WTC11 (cell line): ENCODE data around the gene OXSM. TPM values are rescaled to one million over a fixed set of nuclear protein-coding genes. Genes with fewer than 3 reads are reported as not detected.

Experiments
- ATAC-seq: fragments of 200-7000 bp; cut with Tn5 transposase; 2 replicates; pipeline ENCODE4 v1.10.0; 2021; ENCODE audit warnings: mild to moderate bottlenecking, moderate library complexity
- CTCF ChIA-PET: fragments of 300-600 bp; sonication (Branson Sonifier 250); formaldehyde crosslinking; loops from one replicate; lab custom pipeline; 2021; ENCODE audit warnings: antibody characterized with exemption; lab: Charles Lee
- POLR2A ChIA-PET: fragments of 350-600 bp; sonication (Branson Sonifier 250); formaldehyde crosslinking; loops from one replicate; lab custom pipeline; 2021; ENCODE audit warnings: antibody characterized with exemption; lab: Charles Lee
- DNase-seq: peaks from one replicate; pipeline ENCODE4 v3.0.0; 2021; ENCODE audit warnings: low spot score
- H3K27ac Mint-ChIP-seq: 2 replicates; pipeline ENCODE4 v1.8.0; 2021; ENCODE audit warnings: mixed read lengths
- H3K27me3 Mint-ChIP-seq: 2 replicates; pipeline ENCODE4 v1.8.0; 2021; ENCODE audit warnings: low read depth, mild to moderate bottlenecking, moderate library complexity, mixed read lengths
- H3K36me3 Mint-ChIP-seq: 2 replicates; pipeline ENCODE4 v1.8.0; 2021; ENCODE audit warnings: mixed read lengths
- H3K4me1 Mint-ChIP-seq: 2 replicates; pipeline ENCODE4 v1.8.0; 2022; ENCODE audit warnings: mixed read lengths
- H3K4me3 Mint-ChIP-seq: 2 replicates; pipeline ENCODE4 v1.8.0; 2021; ENCODE audit warnings: mild to moderate bottlenecking, moderate library complexity, mixed read lengths
- H3K9me3 Mint-ChIP-seq: 2 replicates; pipeline ENCODE4 v1.8.0; 2021; ENCODE audit warnings: mixed read lengths
- ATF1 ChIP-seq: sonication (generic); formaldehyde crosslinking; IDR thresholded peaks from 2 replicates; pipeline ENCODE4 v1.8.1; 2023; ENCODE audit warnings: mild to moderate bottlenecking, moderate library complexity, missing genetic modification reagents
- ESRRA ChIP-seq: sonication (generic); formaldehyde crosslinking; IDR thresholded peaks from 2 replicates; pipeline ENCODE4 v1.8.1; 2022; ENCODE audit warnings: mild to moderate bottlenecking, missing genetic modification reagents, borderline replicate concordance
- FOXP4 ChIP-seq: sonication (generic); formaldehyde crosslinking; IDR thresholded peaks from 2 replicates; pipeline ENCODE4 v1.8.0; 2022; ENCODE audit warnings: mild to moderate bottlenecking, missing genetic modification reagents
- GTF2I ChIP-seq: fragments of 250-450 bp; sonication (Bioruptor Pico); conservative IDR thresholded peaks from 2 replicates; pipeline ENCODE4 v1.4.0; 2021; ENCODE audit warnings: mild to moderate bottlenecking
- JUN ChIP-seq: sonication (generic); formaldehyde crosslinking; IDR thresholded peaks from 2 replicates; pipeline ENCODE4 v1.8.0; 2023; ENCODE audit warnings: mild to moderate bottlenecking, missing genetic modification reagents
- KAT7 ChIP-seq: sonication (generic); formaldehyde crosslinking; IDR thresholded peaks from 2 replicates; pipeline ENCODE4 v1.8.1; 2023; ENCODE audit warnings: missing genetic modification reagents, mild to moderate bottlenecking, borderline replicate concordance
- MYBL2 ChIP-seq: sonication (generic); formaldehyde crosslinking; IDR thresholded peaks from 2 replicates; pipeline ENCODE4 v1.8.1; 2023; ENCODE audit warnings: mild to moderate bottlenecking, moderate library complexity, missing genetic modification reagents
- PREB ChIP-seq: sonication (generic); formaldehyde crosslinking; IDR thresholded peaks from 2 replicates; pipeline ENCODE4 v1.8.1; 2022; ENCODE audit warnings: mild to moderate bottlenecking, missing genetic modification reagents, moderate library complexity, borderline replicate concordance
- RORB ChIP-seq: fragments of 250-450 bp; sonication (Bioruptor Pico); IDR thresholded peaks from 2 replicates; pipeline ENCODE4 v1.9.0; 2021; ENCODE audit warnings: mild to moderate bottlenecking
- SOX15 ChIP-seq: fragments of 250-450 bp; sonication (Bioruptor Pico); IDR thresholded peaks from 2 replicates; pipeline ENCODE4 v1.9.0; 2021; ENCODE audit warnings: mild to moderate bottlenecking
- ZNF138 ChIP-seq: sonication (generic); formaldehyde crosslinking; conservative IDR thresholded peaks from 2 replicates; pipeline ENCODE4 v1.8.1; 2022; ENCODE audit warnings: mild to moderate bottlenecking, moderate library complexity, missing genetic modification reagents
- ZNF219 ChIP-seq: sonication (generic); formaldehyde crosslinking; IDR thresholded peaks from 2 replicates; pipeline ENCODE4 v1.8.0; 2023; ENCODE audit warnings: missing genetic modification reagents, mild to moderate bottlenecking, borderline replicate concordance
- ZNF396 ChIP-seq: fragments of 250-450 bp; sonication (Bioruptor Pico); IDR thresholded peaks from 2 replicates; pipeline ENCODE4 v1.8.0; 2021; ENCODE audit warnings: mild to moderate bottlenecking, moderate library complexity, borderline replicate concordance
- ZSCAN18 ChIP-seq: fragments of 250-450 bp; sonication (Bioruptor Pico); IDR thresholded peaks from 2 replicates; pipeline ENCODE4 v2.1.2; 2022; ENCODE audit warnings: mild to moderate bottlenecking, moderate library complexity
- total RNA-seq: library from RNA; stranded (reverse); gene quantifications from 3 replicates; pipeline ENCODE4 v1.2.3, GENCODE V29; 2021
- TF ChIP-seq, protein P1 (sequence below): fragments of 250-450 bp; sonication (Bioruptor Pico); IDR thresholded peaks from 2 replicates; pipeline ENCODE4 v1.9.0; 2021; ENCODE audit warnings: mild to moderate bottlenecking, borderline replicate concordance
- TF ChIP-seq, protein P2 (sequence below): sonication (generic); formaldehyde crosslinking; IDR thresholded peaks from 2 replicates; pipeline ENCODE4 v1.8.0; 2023; ENCODE audit warnings: mild to moderate bottlenecking, missing genetic modification reagents

The OXSM gene
- total RNA-seq, 1 experiment from 2014 or later: 2.7 TPM

DNA sequence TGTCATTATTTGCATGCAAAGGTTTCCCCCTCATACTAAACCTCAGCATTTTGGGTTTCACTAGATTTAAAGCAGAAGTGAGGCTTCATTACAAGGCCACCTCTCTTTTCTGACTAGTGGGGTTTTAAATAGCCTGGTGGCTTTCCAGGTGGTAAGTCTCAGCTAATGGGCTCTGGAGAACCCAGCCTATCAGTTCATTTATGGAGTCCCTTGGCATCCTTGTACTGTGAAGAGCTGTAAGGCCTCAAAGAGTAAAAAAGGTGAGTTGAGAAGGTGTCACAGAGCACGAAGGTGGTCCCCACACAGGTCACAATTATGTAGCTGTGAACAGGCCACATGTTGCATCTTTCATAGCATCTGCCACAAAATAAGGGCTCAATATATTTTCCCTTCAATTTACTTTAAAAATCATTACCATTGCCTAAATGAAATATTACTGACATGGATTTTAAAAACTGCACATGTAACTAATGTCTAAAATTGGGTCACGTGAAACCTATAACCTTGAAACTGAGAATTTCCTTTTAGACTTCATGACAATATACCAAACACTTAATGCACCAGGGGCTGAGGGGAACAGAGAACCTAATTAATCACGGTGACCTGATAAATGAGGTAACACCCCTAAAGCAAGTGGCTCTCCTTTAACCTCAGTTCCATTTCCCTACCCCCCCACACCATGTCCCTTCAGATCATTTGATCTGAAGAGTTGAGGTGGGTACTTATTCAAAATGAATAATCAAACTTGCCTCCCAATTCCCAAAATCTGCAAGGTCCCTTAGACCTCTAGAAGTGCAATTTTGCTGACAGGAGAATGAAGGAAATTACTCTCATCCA lies 7.9 kb upstream of the OXSM start:
- H3K9me3 Mint-ChIP-seq: no peaks in the 10 kb centered on the region
- DNase-seq (no peak), ATAC-seq (no peak)
- H3K4me1 Mint-ChIP-seq: peaks cover 32% of the 10 kb centered on the region
- no peak overlapping the region for H3K27ac Mint-ChIP-seq
- H3K36me3 Mint-ChIP-seq: peaks cover 12% of the 10 kb centered on the region
- H3K27me3 Mint-ChIP-seq: peaks cover 7% of the 10 kb centered on the region
- ChIA-PET POLR2A (no interaction called here), CTCF (no interaction called here)
- TF ChIP-seq RORB (CRISPR knock-in tag): no peak
- no peak for TF ChIP-seq ZNF138
- no peak for TF ChIP-seq KAT7 (CRISPR knock-in tag)
- TF ChIP-seq MYBL2 (CRISPR knock-in tag): no peak
- TF ChIP-seq ZNF219 (CRISPR knock-in tag): no peak
- TF ChIP-seq GTF2I (CRISPR knock-in tag): no peak
- TF ChIP-seq ESRRA (CRISPR knock-in tag): no peak
- TF ChIP-seq JUN: no peak
- no peak for TF ChIP-seq FOXP4 (CRISPR knock-in tag)
- TF ChIP-seq ZNF396: no peak
- TF ChIP-seq ATF1 (CRISPR knock-in tag): no peak
- TF ChIP-seq SOX15 (CRISPR knock-in tag): no peak
- TF ChIP-seq ZSCAN18 (CRISPR knock-in tag): no peak
- TF ChIP-seq, protein P1, sequence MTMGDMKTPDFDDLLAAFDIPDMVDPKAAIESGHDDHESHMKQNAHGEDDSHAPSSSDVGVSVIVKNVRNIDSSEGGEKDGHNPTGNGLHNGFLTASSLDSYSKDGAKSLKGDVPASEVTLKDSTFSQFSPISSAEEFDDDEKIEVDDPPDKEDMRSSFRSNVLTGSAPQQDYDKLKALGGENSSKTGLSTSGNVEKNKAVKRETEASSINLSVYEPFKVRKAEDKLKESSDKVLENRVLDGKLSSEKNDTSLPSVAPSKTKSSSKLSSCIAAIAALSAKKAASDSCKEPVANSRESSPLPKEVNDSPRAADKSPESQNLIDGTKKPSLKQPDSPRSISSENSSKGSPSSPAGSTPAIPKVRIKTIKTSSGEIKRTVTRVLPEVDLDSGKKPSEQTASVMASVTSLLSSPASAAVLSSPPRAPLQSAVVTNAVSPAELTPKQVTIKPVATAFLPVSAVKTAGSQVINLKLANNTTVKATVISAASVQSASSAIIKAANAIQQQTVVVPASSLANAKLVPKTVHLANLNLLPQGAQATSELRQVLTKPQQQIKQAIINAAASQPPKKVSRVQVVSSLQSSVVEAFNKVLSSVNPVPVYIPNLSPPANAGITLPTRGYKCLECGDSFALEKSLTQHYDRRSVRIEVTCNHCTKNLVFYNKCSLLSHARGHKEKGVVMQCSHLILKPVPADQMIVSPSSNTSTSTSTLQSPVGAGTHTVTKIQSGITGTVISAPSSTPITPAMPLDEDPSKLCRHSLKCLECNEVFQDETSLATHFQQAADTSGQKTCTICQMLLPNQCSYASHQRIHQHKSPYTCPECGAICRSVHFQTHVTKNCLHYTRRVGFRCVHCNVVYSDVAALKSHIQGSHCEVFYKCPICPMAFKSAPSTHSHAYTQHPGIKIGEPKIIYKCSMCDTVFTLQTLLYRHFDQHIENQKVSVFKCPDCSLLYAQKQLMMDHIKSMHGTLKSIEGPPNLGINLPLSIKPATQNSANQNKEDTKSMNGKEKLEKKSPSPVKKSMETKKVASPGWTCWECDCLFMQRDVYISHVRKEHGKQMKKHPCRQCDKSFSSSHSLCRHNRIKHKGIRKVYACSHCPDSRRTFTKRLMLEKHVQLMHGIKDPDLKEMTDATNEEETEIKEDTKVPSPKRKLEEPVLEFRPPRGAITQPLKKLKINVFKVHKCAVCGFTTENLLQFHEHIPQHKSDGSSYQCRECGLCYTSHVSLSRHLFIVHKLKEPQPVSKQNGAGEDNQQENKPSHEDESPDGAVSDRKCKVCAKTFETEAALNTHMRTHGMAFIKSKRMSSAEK: no peak
- TF ChIP-seq, protein P2, sequence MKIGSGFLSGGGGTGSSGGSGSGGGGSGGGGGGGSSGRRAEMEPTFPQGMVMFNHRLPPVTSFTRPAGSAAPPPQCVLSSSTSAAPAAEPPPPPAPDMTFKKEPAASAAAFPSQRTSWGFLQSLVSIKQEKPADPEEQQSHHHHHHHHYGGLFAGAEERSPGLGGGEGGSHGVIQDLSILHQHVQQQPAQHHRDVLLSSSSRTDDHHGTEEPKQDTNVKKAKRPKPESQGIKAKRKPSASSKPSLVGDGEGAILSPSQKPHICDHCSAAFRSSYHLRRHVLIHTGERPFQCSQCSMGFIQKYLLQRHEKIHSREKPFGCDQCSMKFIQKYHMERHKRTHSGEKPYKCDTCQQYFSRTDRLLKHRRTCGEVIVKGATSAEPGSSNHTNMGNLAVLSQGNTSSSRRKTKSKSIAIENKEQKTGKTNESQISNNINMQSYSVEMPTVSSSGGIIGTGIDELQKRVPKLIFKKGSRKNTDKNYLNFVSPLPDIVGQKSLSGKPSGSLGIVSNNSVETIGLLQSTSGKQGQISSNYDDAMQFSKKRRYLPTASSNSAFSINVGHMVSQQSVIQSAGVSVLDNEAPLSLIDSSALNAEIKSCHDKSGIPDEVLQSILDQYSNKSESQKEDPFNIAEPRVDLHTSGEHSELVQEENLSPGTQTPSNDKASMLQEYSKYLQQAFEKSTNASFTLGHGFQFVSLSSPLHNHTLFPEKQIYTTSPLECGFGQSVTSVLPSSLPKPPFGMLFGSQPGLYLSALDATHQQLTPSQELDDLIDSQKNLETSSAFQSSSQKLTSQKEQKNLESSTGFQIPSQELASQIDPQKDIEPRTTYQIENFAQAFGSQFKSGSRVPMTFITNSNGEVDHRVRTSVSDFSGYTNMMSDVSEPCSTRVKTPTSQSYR (CRISPR knock-in tag): no peak
- no peak for TF ChIP-seq PREB (CRISPR knock-in tag)
- peak overlapping the region; percentile 83 for H3K4me3 Mint-ChIP-seq
